Measurements from ENCODE around the gene CD22.

CD22 gene

DNA sequence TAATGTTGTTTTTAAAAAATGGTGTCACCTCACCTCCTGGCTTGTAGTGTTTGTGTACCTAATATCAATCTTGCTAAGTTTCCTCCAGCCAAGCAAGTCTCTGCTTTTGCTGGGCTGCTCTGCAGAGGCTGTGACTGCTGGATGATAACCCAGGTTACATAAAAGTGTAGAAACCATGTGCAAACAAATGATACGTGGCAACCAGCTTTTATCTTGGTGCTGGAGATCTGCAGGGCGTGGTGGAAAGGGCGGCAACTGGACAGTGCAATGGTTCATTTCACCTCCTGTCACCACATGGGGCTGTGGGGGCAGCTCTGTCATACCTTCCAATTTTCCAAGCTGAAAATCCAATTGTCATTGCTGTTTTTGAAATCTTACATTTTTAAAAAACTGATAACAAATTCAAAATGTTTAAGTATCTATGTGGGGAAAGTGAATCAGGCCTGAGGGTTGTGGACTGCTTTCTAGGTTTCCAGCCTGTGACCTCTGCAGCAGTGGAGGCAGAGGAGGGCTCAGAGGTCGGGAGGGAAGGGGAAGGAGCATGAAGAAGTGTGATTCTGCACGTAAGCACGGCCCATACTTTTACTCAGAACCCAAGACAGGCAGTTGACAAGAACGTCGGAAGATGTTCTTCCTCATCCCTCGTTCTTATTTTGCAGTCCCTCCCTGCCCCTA, 51.6 kb downstream of the CD22 start:
- TF ChIP-seq, protein P1, sequence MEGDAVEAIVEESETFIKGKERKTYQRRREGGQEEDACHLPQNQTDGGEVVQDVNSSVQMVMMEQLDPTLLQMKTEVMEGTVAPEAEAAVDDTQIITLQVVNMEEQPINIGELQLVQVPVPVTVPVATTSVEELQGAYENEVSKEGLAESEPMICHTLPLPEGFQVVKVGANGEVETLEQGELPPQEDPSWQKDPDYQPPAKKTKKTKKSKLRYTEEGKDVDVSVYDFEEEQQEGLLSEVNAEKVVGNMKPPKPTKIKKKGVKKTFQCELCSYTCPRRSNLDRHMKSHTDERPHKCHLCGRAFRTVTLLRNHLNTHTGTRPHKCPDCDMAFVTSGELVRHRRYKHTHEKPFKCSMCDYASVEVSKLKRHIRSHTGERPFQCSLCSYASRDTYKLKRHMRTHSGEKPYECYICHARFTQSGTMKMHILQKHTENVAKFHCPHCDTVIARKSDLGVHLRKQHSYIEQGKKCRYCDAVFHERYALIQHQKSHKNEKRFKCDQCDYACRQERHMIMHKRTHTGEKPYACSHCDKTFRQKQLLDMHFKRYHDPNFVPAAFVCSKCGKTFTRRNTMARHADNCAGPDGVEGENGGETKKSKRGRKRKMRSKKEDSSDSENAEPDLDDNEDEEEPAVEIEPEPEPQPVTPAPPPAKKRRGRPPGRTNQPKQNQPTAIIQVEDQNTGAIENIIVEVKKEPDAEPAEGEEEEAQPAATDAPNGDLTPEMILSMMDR (IDR thresholded peaks at IDR 0.05) = no peak
- H2AFZ ChIP-seq = peak overlapping the region; percentile 59
- H3K27ac ChIP-seq = peak overlapping the region; percentile 55
- no peaks in the 10 kb centered on the region for H3K36me3 ChIP-seq (ENCODE audit: control insufficient read depth, insufficient read depth, low read length)
- no peaks in the 10 kb centered on the region for H3K79me2 ChIP-seq
- no peak overlapping the region for H3K4me3 ChIP-seq (ENCODE audit: low read depth, low read length)
- no peak overlapping the region for H3K4me2 ChIP-seq (ENCODE audit: low read length)
- no peaks in the 10 kb centered on the region for H3K27me3 ChIP-seq (ENCODE audit: control insufficient read depth, insufficient read depth, low read length)
- no peak overlapping the region for H3K9ac ChIP-seq
- H3K9me3 ChIP-seq (ENCODE audit: control insufficient read depth, low read length) = no peaks in the 10 kb centered on the region
- H3K4me1 ChIP-seq = peaks cover 10% of the 10 kb centered on the region

DNA sequence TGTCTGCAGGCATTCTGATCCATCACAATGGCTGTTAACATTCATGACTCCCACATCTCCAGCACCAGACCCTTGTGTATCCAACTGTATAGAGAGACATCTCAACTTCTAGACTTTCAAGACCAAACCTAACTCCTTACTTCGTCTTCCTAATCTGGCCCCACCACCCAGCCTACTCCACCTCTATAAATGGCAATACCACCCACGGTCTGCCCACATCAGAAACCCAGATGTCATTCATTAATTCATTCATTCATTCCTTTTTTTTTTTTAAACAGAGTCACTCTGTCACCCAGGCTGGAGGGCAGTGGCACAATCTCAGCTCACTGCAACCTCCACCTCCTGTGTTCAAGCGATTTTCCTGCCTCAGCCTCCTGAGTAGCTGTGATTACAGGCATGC, 52.3 kb downstream of the CD22 start:
- Histone ChIP-seq H3K9ac (no peak overlapping the region), H3K4me3 (ENCODE audit: low read depth, low read length) (no peak overlapping the region), H3K36me3 (ENCODE audit: control insufficient read depth, insufficient read depth, low read length) (no peaks in the 10 kb centered on the region), H3K79me2 (no peaks in the 10 kb centered on the region), H3K27me3 (ENCODE audit: control insufficient read depth, insufficient read depth, low read length) (no peaks in the 10 kb centered on the region), H2AFZ (peak overlapping the region; percentile 59), H3K4me2 (ENCODE audit: low read length) (no peak overlapping the region), H3K4me1 (peaks cover 10% of the 10 kb centered on the region), H3K9me3 (ENCODE audit: control insufficient read depth, low read length) (no peaks in the 10 kb centered on the region), H3K27ac (peak overlapping the region; percentile 55)
- TF ChIP-seq, protein P1 (IDR thresholded peaks at IDR 0.05) = no peak

DNA sequence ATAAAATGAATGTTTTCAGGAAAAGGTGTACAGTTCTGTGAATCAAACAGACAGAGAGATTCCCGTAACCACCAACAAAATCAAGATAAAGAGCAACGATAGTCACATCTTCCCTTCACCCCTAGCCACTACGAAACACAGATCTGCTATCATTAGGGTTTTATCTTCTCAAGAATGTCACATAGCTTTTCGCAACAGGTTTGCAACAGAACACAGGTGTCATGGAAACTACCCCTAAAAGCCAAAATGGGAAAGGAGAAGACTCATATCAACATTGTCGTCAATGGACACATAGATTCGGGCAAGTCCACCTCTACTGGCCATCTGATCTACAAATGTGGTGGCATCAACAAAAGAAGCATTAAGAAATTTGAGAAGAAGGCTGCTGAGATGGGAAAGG, 52.9 kb downstream of the CD22 start:
- H3K4me2 ChIP-seq (ENCODE audit: low read length) = peak overlapping the region; percentile 9
- no peaks in the 10 kb centered on the region for H3K36me3 ChIP-seq (ENCODE audit: control insufficient read depth, insufficient read depth, low read length)
- H3K9me3 ChIP-seq (ENCODE audit: control insufficient read depth, low read length) = no peaks in the 10 kb centered on the region
- H3K4me1 ChIP-seq = peaks cover 10% of the 10 kb centered on the region
- no peak overlapping the region for H3K27ac ChIP-seq
- H2AFZ ChIP-seq = no peak overlapping the region
- no peak overlapping the region for H3K9ac ChIP-seq
- no peak overlapping the region for H3K4me3 ChIP-seq (ENCODE audit: low read depth, low read length)
- TF ChIP-seq, protein P1 (IDR thresholded peaks at IDR 0.05) = no peak
- H3K79me2 ChIP-seq = no peaks in the 10 kb centered on the region
- no peaks in the 10 kb centered on the region for H3K27me3 ChIP-seq (ENCODE audit: control insufficient read depth, insufficient read depth, low read length)

DNA sequence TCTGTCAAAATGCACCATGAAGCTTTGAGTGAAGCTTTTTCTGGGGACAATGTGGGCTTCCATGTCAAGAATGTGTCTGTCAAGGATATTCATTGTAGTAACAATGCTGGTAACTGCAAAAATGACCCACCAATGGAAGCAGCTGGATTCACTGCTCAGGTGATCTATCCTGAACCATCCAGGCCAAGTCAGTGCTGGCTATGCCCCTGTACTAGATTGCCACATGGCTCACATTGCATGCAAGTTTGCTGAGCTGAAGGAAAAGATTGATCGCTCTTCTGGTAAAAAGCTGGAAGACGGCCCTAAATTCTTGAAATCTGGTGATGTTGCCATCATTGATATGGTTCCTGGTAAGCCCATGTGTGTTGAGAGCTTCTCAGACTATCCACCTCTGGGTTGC, 54.5 kb downstream of the CD22 start:
- Histone ChIP-seq H2AFZ (no peak overlapping the region), H3K79me2 (no peaks in the 10 kb centered on the region), H3K4me1 (peaks cover 15% of the 10 kb centered on the region), H3K4me2 (ENCODE audit: low read length) (no peak overlapping the region), H3K9me3 (ENCODE audit: control insufficient read depth, low read length) (no peaks in the 10 kb centered on the region), H3K36me3 (ENCODE audit: control insufficient read depth, insufficient read depth, low read length) (no peaks in the 10 kb centered on the region), H3K4me3 (ENCODE audit: low read depth, low read length) (no peak overlapping the region), H3K9ac (no peak overlapping the region), H3K27ac (no peak overlapping the region), H3K27me3 (ENCODE audit: control insufficient read depth, insufficient read depth, low read length) (no peaks in the 10 kb centered on the region)
- TF ChIP-seq, protein P1 (IDR thresholded peaks at IDR 0.05) = no peak
